ENCODE measurements around the gene PNPLA6. TPM values are rescaled to one million over a fixed set of nuclear protein-coding genes. Genes with fewer than 3 reads are reported as not detected.

PNPLA6 gene
- total and polyA plus RNA-seq, 2 of the 13 experiments (the other 11 are each of a cell fraction or from before 2014, with no cell fraction given) = 24.9 to 28.2 TPM

DNA sequence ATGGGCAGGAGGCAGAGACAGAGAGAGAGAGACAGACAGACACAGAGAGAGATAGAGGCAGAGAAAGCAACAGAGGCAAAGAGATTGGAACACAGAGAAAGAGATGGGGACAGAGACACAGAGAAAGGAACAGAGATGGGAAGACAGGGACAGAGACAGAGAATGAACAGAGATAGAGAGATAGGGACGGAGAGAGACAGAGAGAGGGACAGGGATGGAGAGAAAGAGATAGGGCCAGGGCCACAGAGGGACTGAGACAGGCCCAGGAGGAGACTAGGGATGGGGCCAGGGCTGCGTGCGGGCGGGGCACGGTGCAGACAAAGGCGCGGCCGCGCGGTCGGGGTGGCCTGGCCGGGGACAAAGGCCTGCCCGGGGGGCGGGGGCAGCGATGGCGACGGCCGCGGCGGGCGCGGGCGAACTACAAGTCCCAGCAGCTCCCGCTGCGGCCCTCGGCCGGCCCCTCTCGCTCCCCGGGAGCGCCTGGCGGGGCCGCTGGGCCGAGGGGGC lies 19.8 kb upstream of the PNPLA6 start, which contains the start of gene ZNF358 (continued):
- TF ChIP-seq, protein P1, sequence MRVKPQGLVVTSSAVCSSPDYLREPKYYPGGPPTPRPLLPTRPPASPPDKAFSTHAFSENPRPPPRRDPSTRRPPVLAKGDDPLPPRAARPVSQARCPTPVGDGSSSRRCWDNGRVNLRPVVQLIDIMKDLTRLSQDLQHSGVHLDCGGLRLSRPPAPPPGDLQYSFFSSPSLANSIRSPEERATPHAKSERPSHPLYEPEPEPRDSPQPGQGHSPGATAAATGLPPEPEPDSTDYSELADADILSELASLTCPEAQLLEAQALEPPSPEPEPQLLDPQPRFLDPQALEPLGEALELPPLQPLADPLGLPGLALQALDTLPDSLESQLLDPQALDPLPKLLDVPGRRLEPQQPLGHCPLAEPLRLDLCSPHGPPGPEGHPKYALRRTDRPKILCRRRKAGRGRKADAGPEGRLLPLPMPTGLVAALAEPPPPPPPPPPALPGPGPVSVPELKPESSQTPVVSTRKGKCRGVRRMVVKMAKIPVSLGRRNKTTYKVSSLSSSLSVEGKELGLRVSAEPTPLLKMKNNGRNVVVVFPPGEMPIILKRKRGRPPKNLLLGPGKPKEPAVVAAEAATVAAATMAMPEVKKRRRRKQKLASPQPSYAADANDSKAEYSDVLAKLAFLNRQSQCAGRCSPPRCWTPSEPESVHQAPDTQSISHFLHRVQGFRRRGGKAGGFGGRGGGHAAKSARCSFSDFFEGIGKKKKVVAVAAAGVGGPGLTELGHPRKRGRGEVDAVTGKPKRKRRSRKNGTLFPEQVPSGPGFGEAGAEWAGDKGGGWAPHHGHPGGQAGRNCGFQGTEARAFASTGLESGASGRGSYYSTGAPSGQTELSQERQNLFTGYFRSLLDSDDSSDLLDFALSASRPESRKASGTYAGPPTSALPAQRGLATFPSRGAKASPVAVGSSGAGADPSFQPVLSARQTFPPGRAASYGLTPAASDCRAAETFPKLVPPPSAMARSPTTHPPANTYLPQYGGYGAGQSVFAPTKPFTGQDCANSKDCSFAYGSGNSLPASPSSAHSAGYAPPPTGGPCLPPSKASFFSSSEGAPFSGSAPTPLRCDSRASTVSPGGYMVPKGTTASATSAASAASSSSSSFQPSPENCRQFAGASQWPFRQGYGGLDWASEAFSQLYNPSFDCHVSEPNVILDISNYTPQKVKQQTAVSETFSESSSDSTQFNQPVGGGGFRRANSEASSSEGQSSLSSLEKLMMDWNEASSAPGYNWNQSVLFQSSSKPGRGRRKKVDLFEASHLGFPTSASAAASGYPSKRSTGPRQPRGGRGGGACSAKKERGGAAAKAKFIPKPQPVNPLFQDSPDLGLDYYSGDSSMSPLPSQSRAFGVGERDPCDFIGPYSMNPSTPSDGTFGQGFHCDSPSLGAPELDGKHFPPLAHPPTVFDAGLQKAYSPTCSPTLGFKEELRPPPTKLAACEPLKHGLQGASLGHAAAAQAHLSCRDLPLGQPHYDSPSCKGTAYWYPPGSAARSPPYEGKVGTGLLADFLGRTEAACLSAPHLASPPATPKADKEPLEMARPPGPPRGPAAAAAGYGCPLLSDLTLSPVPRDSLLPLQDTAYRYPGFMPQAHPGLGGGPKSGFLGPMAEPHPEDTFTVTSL (CRISPR knock-in tag; IDR thresholded peaks at IDR 0.05; ENCODE audit: borderline replicate concordance) = no peak
- no peak for TF ChIP-seq HHEX (CRISPR knock-in tag; IDR thresholded peaks at IDR 0.05)
- TF ChIP-seq NFE2 (CRISPR knock-in tag; IDR thresholded peaks at IDR 0.05) = no peak
- no peak for TF ChIP-seq ZNF558 (CRISPR knock-in tag; IDR thresholded peaks at IDR 0.05; ENCODE audit: borderline replicate concordance)
- TF ChIP-seq ARID2 (CRISPR knock-in tag; IDR thresholded peaks at IDR 0.05; ENCODE audit: borderline replicate concordance) = no peak
- TF ChIP-seq ZNF703 (CRISPR knock-in tag; IDR thresholded peaks at IDR 0.05; ENCODE audit: borderline replicate concordance) = no peak
- TF ChIP-seq RXRB (CRISPR knock-in tag; IDR thresholded peaks at IDR 0.05; ENCODE audit: borderline replicate concordance) = no peak
- peak; percentile 84 for TF ChIP-seq ZNF143 (CRISPR knock-in tag; IDR thresholded peaks at IDR 0.05)
- no peak for TF ChIP-seq ZNF24 (IDR thresholded peaks at IDR 0.05)
- TF ChIP-seq, protein P2, sequence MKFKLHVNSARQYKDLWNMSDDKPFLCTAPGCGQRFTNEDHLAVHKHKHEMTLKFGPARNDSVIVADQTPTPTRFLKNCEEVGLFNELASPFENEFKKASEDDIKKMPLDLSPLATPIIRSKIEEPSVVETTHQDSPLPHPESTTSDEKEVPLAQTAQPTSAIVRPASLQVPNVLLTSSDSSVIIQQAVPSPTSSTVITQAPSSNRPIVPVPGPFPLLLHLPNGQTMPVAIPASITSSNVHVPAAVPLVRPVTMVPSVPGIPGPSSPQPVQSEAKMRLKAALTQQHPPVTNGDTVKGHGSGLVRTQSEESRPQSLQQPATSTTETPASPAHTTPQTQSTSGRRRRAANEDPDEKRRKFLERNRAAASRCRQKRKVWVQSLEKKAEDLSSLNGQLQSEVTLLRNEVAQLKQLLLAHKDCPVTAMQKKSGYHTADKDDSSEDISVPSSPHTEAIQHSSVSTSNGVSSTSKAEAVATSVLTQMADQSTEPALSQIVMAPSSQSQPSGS (CRISPR knock-in tag; IDR thresholded peaks at IDR 0.05) = no peak
- no peak for TF ChIP-seq JDP2 (CRISPR knock-in tag; IDR thresholded peaks at IDR 0.05; ENCODE audit: borderline replicate concordance)
- TF ChIP-seq, protein P3, sequence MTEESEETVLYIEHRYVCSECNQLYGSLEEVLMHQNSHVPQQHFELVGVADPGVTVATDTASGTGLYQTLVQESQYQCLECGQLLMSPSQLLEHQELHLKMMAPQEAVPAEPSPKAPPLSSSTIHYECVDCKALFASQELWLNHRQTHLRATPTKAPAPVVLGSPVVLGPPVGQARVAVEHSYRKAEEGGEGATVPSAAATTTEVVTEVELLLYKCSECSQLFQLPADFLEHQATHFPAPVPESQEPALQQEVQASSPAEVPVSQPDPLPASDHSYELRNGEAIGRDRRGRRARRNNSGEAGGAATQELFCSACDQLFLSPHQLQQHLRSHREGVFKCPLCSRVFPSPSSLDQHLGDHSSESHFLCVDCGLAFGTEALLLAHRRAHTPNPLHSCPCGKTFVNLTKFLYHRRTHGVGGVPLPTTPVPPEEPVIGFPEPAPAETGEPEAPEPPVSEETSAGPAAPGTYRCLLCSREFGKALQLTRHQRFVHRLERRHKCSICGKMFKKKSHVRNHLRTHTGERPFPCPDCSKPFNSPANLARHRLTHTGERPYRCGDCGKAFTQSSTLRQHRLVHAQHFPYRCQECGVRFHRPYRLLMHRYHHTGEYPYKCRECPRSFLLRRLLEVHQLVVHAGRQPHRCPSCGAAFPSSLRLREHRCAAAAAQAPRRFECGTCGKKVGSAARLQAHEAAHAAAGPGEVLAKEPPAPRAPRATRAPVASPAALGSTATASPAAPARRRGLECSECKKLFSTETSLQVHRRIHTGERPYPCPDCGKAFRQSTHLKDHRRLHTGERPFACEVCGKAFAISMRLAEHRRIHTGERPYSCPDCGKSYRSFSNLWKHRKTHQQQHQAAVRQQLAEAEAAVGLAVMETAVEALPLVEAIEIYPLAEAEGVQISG (CRISPR knock-in tag; IDR thresholded peaks at IDR 0.05) = peak; percentile 69
- TF ChIP-seq GABPA (IDR thresholded peaks at IDR 0.05; ENCODE audit: low read depth, low read length) = 0 out of 2 replicates have a peak, but pooled peaks have one; percentile 25
- TF ChIP-seq GABPA (CRISPR knock-in tag; IDR thresholded peaks at IDR 0.05; ENCODE audit: low read depth) = no peak
- TF ChIP-seq, protein P4, sequence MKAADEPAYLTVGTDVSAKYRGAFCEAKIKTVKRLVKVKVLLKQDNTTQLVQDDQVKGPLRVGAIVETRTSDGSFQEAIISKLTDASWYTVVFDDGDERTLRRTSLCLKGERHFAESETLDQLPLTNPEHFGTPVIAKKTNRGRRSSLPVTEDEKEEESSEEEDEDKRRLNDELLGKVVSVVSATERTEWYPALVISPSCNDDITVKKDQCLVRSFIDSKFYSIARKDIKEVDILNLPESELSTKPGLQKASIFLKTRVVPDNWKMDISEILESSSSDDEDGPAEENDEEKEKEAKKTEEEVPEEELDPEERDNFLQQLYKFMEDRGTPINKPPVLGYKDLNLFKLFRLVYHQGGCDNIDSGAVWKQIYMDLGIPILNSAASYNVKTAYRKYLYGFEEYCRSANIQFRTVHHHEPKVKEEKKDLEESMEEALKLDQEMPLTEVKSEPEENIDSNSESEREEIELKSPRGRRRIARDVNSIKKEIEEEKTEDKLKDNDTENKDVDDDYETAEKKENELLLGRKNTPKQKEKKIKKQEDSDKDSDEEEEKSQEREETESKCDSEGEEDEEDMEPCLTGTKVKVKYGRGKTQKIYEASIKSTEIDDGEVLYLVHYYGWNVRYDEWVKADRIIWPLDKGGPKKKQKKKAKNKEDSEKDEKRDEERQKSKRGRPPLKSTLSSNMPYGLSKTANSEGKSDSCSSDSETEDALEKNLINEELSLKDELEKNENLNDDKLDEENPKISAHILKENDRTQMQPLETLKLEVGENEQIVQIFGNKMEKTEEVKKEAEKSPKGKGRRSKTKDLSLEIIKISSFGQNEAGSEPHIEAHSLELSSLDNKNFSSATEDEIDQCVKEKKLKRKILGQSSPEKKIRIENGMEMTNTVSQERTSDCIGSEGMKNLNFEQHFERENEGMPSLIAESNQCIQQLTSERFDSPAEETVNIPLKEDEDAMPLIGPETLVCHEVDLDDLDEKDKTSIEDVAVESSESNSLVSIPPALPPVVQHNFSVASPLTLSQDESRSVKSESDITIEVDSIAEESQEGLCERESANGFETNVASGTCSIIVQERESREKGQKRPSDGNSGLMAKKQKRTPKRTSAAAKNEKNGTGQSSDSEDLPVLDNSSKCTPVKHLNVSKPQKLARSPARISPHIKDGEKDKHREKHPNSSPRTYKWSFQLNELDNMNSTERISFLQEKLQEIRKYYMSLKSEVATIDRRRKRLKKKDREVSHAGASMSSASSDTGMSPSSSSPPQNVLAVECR (CRISPR knock-in tag; IDR thresholded peaks at IDR 0.05; ENCODE audit: borderline replicate concordance) = no peak
- no peak for TF ChIP-seq BHLHE40 (IDR thresholded peaks at IDR 0.05; ENCODE audit: low read length)
- no peak for TF ChIP-seq CEBPB (IDR thresholded peaks at IDR 0.05; ENCODE audit: borderline replicate concordance, low read depth, low read length)

Data from HepG2 (cell line).